NB4 (cell line): ENCODE results near the gene PCYT2.

Experiments
- DNase-seq: peaks from one replicate; pipeline ENCODE4 v3.0.0; 2010; ENCODE audit warnings: low read depth
- H3K4me3 ChIP-seq: one replicate; pipeline ENCODE4 v1.5.1; 2011; ENCODE audit warnings: mild to moderate bottlenecking, low read depth, low read length, moderate library complexity
- MAX ChIP-seq: IDR thresholded peaks from 2 replicates; pipeline ENCODE4 v1.6.1; 2011; ENCODE audit warnings: low read depth, low read length
- MYC ChIP-seq: IDR thresholded peaks from 2 replicates; pipeline ENCODE4 v1.6.1; 2011; ENCODE audit warnings: low read depth, low read length
- POLR2A ChIP-seq: IDR thresholded peaks from 2 replicates; pipeline ENCODE4 v1.6.1; 2011; ENCODE audit warnings: mild to moderate bottlenecking; ENCODE audit not compliant: insufficient read length; ENCODE audit errors: extremely low read depth
- TF ChIP-seq, protein P1 (sequence below): IDR thresholded peaks from one replicate; pipeline ENCODE4 v1.5.1; 2012; ENCODE audit warnings: low read depth, low read length

Gene PCYT2

DNA sequence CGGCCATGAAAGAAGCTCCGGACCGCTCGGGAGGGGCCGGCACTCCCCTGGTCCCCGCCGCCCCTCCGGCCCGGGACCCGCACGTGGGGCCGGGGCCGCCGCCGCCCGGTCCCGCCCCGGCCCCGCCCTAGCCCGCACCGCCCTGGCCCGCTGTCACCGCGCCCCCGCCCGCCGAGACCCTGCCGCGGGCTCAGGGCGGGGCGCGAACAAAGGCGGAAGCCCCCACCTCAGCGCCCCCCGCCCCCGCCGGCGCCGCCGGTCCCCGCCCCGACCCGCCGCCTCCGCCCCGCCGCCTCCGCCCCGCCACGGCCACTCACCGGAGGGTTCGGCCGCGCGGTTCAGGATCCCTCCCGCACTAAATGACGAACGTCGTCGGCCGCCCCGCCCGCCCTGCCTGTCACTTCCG is 40.2 kb downstream of the PCYT2 start, which contains the start of gene ARHGDIA:
Gene ARHGDIA, minus strand, starts transcription at position 357 of the 406 bp plus-strand sequence. CDS start 1,407 bp downstream, outside the sequence.
- DNase-seq: no peak
- H3K4me3 ChIP-seq: peak within 1 kb of the TSS; percentile 88
- TF ChIP-seq MAX (no peak), MYC (no peak), POLR2A (no peak)
- TF ChIP-seq, protein P1, sequence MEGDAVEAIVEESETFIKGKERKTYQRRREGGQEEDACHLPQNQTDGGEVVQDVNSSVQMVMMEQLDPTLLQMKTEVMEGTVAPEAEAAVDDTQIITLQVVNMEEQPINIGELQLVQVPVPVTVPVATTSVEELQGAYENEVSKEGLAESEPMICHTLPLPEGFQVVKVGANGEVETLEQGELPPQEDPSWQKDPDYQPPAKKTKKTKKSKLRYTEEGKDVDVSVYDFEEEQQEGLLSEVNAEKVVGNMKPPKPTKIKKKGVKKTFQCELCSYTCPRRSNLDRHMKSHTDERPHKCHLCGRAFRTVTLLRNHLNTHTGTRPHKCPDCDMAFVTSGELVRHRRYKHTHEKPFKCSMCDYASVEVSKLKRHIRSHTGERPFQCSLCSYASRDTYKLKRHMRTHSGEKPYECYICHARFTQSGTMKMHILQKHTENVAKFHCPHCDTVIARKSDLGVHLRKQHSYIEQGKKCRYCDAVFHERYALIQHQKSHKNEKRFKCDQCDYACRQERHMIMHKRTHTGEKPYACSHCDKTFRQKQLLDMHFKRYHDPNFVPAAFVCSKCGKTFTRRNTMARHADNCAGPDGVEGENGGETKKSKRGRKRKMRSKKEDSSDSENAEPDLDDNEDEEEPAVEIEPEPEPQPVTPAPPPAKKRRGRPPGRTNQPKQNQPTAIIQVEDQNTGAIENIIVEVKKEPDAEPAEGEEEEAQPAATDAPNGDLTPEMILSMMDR: no peak

GRCh38 chr17:81870131-81870980 is 40.8 kb downstream of the PCYT2 start:
- peak overlapping the region; percentile 88 for H3K4me3 ChIP-seq
- TF ChIP-seq MAX (0 out of 2 replicates have a peak, but pooled peaks have one; percentile 27), MYC (no peak)
- DNase-seq: peak; percentile 58

GRCh38 chr17:81869221-81870130 is 41.7 kb downstream of the PCYT2 start:
- peak overlapping the region; percentile 88 for H3K4me3 ChIP-seq
- TF ChIP-seq MYC: no peak
- TF ChIP-seq MAX: no peak
- TF ChIP-seq POLR2A: no peak
- TF ChIP-seq, protein P1: peak; percentile 59
- DNase-seq: peak; percentile 48

DNA sequence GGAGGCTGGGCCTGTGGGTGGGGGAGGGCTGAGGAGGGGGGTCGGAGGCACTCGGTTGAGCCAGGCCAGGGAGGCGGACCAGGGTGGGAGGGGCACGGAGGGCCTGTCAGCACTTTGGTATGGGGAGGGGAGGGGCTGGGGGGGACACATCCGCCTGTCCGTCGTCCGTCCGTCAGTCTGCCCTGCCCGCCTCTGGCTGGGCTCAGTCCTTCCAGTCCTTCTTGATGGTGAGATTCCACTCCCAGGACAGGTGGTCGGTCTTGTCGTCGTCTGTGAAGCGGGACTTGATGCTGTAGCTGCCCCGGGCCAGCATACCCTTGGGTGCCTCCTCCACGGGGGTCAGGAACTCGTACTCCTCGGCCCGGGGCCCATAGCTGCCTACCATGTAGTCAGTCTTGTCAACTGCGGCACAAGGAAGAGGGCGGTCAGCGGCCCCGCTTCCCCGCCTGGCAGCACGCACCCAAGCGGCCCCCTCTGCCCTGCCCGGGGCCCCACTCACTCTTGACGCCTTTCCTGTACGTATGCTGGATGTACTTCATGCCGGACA is 42.5 kb downstream of the PCYT2 start:
- DNase-seq: peak; percentile 37
- no peak overlapping the region for H3K4me3 ChIP-seq
- TF ChIP-seq MAX: no peak
- TF ChIP-seq, protein P1: no peak
- no peak for TF ChIP-seq POLR2A
- TF ChIP-seq MYC: no peak

DNA sequence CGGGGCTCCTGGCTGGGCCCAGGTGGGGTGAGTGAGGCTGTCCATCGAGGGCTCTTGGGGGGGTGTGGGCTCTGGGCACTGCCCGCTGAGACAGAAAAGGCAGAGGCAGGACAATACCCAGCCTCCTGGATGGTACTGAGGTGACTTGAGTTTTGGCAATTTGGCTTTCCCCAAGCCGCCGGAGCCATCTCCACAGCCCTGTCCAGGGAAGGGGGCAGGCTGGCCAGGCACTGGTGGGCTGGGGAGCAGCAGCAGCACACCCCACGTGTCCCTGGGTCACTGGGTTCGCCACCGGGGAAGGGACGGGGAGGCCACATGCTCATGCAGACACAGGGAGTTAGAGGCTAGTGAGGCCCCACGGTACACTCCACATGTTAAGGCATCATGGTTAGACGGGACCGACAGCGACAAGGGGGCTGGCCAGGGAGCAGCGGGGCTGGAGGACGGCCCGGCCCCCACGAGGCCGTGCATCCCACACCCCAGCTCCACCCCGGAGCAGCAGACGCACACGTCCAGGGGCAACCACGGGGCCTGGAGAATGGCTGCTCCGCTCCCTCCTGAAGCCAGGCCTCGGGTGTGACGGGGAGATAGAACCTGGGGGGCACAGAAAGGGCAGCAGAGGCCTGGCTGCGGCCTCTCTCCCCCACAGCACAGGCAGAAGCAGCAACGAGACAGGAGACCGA is 43.1 kb downstream of the PCYT2 start:
- no peak overlapping the region for H3K4me3 ChIP-seq
- no peak for DNase-seq
- TF ChIP-seq, protein P1: no peak
- TF ChIP-seq POLR2A: no peak
